ENCODE results near the gene SAMD14. TPM values are rescaled to one million over a fixed set of nuclear protein-coding genes. Genes with fewer than 3 reads are reported as not detected.

SAMD14 gene
- total RNA-seq, 1 donor, result 4.7 TPM

GRCh38 chr17:50169121-50169764 is 39.3 kb upstream of the SAMD14 start:
- TF ChIP-seq CTCF (IDR thresholded peaks at IDR 0.05; ENCODE audit: insufficient read depth, low read depth, low read length), result peak; percentile 98
- DNase-seq (ENCODE audit: low read depth), result peak; percentile 79
- no peak overlapping the region for H3K4me3 ChIP-seq (ENCODE audit: low read depth, low read length)

- no peak for TF ChIP-seq CTCF (IDR thresholded peaks at IDR 0.05; ENCODE audit: insufficient read depth, low read depth, low read length)
- H3K4me3 ChIP-seq (ENCODE audit: low read depth, low read length), result no peak overlapping the region
- no peak for DNase-seq (ENCODE audit: low read depth)
These were observed 38.4 kb upstream of the SAMD14 start for GRCh38 chr17:50168319-50168718.

GRCh38 chr17:50167371-50167770 is 37.4 kb upstream of the SAMD14 start:
- DNase-seq (ENCODE audit: low read depth), result no peak
- no peak overlapping the region for H3K4me3 ChIP-seq (ENCODE audit: low read depth, low read length)
- TF ChIP-seq CTCF (IDR thresholded peaks at IDR 0.05; ENCODE audit: insufficient read depth, low read depth, low read length), result no peak

- no peak overlapping the region for H3K4me3 ChIP-seq (ENCODE audit: low read depth, low read length)
- no peak for TF ChIP-seq CTCF (IDR thresholded peaks at IDR 0.05; ENCODE audit: insufficient read depth, low read depth, low read length)
- no peak for DNase-seq (ENCODE audit: low read depth)
These were observed 36.7 kb upstream of the SAMD14 start for GRCh38 chr17:50166518-50167181.

DNA sequence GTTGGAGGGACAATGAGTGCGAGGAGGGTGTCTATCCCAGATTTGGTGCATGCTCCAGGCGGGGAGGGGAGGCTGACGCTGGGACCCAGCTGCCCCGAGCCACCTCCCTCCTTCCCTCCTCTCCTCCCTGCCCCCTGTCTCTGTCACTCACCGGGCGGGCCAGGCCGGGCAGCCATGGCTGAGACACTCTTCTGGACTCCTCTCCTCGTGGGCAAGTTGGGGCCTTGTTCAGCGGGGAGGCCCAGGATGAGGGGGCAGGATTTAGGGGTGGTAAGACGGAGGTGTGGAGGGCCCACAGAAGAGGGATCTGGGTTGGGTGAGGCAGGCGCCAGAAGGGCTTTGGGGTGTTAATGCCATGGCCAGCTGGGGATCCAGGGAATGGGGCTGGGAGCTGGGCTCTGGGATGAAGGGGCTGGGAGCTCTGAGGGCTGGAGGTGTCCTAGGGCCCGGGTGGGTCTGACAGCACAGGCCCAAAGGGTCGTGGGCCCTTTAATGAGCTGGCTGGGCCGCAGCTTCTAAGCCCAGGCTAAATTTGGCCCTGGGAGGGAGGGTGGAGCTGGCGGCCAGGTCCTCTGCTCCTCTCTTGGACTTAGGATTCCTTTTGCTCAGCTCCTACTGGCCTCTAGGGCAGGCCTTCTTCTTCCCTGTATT is 36.0 kb upstream of the SAMD14 start, which contains the start of gene SGCA:
SGCA (plus strand) TSS at position 139 of the 651 bp plus-strand sequence; CDS start at position 175, 36 bp downstream.
- no peak for TF ChIP-seq CTCF (IDR thresholded peaks at IDR 0.05; ENCODE audit: insufficient read depth, low read depth, low read length)
- H3K4me3 ChIP-seq (ENCODE audit: low read depth, low read length), result no peak within 1 kb of the TSS
- DNase-seq (ENCODE audit: low read depth), result no peak

DNA sequence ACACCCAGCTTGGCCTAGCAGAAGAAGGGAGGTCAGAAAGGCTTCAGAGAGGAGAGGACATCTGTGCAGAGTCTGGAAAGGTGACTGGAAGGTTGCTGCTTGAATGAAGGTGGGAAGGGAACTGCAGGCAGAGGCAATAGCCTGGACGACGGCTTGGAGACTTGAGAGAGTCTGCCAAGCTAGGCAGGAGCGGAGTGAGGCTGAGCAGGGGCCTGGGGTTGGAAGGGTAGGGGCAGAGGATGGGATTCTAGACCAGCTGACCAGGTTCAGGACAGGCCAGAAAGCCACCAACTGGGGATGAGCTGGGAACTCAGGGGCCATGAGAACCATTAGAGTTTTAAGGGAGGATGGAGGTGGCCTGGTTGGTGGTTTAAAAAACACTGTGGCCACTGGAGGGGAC is 35.5 kb upstream of the SAMD14 start:
- H3K4me3 ChIP-seq (ENCODE audit: low read depth, low read length), result no peak overlapping the region
- no peak for TF ChIP-seq CTCF (IDR thresholded peaks at IDR 0.05; ENCODE audit: insufficient read depth, low read depth, low read length)
- DNase-seq (ENCODE audit: low read depth), result no peak
